A673 (cell line): Measurements from ENCODE around the gene TENM4. TPM values are rescaled to one million over a fixed set of nuclear protein-coding genes. Genes with fewer than 3 reads are reported as not detected.

Source experiments
- BruUV-seq: library from RNA; stranded (reverse); fragments of 400-500 nt; replicated peaks from 2 replicates; lab custom pipeline; 2021; lab: Mats Ljungman, UMichigan
- CTCF ChIA-PET: fragments of 300-600 bp; sonication (Branson Sonifier 250); formaldehyde crosslinking; loops from one replicate; lab custom pipeline; 2022; ENCODE audit warnings: antibody characterized with exemption; lab: Charles Lee
- POLR2A ChIA-PET: fragments of 300-600 bp; sonication (Branson Sonifier 250); formaldehyde crosslinking; loops from one replicate; lab custom pipeline; 2022; ENCODE audit warnings: antibody characterized with exemption; ENCODE audit not compliant: low non-redundant PET; lab: Charles Lee
- DNase-seq: peaks from one replicate; pipeline ENCODE4 v3.0.0-alpha.2; 2015; ENCODE audit warnings: low spot score
- H3K27ac ChIP-seq: fragments of 200-600 bp; sonication (generic); 2 replicates; pipeline ENCODE4 v1.5.1; 2016; ENCODE audit warnings: mixed run types, low read depth, mild to moderate bottlenecking, mixed read lengths, antibody characterized with exemption, low read length; ENCODE audit not compliant: poor library complexity, severe bottlenecking
- H3K27me3 ChIP-seq: fragments of 200-600 bp; sonication (generic); replicated peaks from 2 replicates; pipeline ENCODE4 v1.6.1; 2017; ENCODE audit warnings: mixed run types, low read depth, mild to moderate bottlenecking, mixed read lengths, antibody characterized with exemption, low read length; ENCODE audit not compliant: insufficient read depth, poor library complexity
- H3K36me3 ChIP-seq: fragments of 200-600 bp; sonication (generic); 2 replicates; pipeline ENCODE4 v1.6.1; 2016; ENCODE audit warnings: mixed run types, mild to moderate bottlenecking, mixed read lengths, antibody characterized with exemption, low read length; ENCODE audit not compliant: insufficient read depth, poor library complexity, severe bottlenecking
- H3K4me1 ChIP-seq: fragments of 200-600 bp; sonication (generic); 2 replicates; pipeline ENCODE4 v1.6.1; 2017; ENCODE audit warnings: mixed run types, mild to moderate bottlenecking, mixed read lengths, antibody characterized with exemption, low read length; ENCODE audit not compliant: insufficient read depth, poor library complexity, severe bottlenecking
- H3K4me3 ChIP-seq: fragments of 200-600 bp; sonication (generic); 2 replicates; pipeline ENCODE4 v1.5.1; 2016; ENCODE audit warnings: low read depth, mixed run types, mild to moderate bottlenecking, mixed read lengths, low read length; ENCODE audit not compliant: poor library complexity, severe bottlenecking
- H3K9me3 ChIP-seq: fragments of 200-600 bp; sonication (generic); 2 replicates; pipeline ENCODE4 v1.6.1; 2016; ENCODE audit warnings: mixed run types, low read depth, mild to moderate bottlenecking, mixed read lengths, antibody characterized with exemption, low read length; ENCODE audit not compliant: poor library complexity, severe bottlenecking
- EZH2 ChIP-seq: fragments of 200-600 bp; sonication (generic); IDR thresholded peaks from 2 replicates; pipeline ENCODE4 v1.6.1; 2017; ENCODE audit warnings: borderline replicate concordance, low read depth, mild to moderate bottlenecking, mixed read lengths, antibody characterized with exemption, low read length; ENCODE audit not compliant: poor library complexity, severe bottlenecking
- intact Hi-C: fragments of 100-400 bp; cut with micrococcal nuclease; formaldehyde crosslinking; loops from one replicate; pipeline ENCODE4 v1.10.0; 2022; ENCODE audit not compliant: unreplicated experiment
- total RNA-seq: library from RNA; stranded (reverse); gene quantifications from 2 replicates; pipeline ENCODE4 v1.2.3, GENCODE V29; 2021
- TF ChIP-seq, protein P1 (sequence below): fragments of 300-800, 200-600 bp; sonication (generic); conservative IDR thresholded peaks from 2 replicates; pipeline ENCODE4 v1.5.1; 2017; ENCODE audit warnings: low read depth, mild to moderate bottlenecking, antibody characterized with exemption, low read length, moderate library complexity, mixed read lengths

Gene TENM4
- total RNA-seq, 1 experiment from 2014 or later: 0.11 TPM

DNA sequence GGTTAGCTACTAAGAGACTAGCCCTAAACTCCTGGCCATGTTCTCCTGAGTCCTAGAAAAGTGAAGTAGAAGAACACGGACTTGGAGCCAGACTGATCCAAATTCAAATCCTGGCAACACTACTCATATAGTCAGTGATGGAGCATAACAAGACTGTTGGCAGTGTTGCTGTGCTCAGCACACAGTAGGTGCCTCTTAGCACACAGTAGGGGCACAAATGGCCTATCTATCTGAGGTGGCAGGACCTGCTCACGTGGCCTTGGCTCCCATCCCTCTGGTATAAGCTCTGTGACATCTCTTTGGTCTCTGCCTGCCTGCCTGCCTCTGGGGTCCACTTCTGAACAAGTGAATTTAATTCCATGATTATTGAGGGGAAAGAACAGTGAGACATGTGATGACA lies 15.4 kb downstream of the TENM4 start:
- intact Hi-C loops: no loop called here
- Histone ChIP-seq H3K36me3 (no peaks in the 10 kb centered on the region), H3K27me3 (peaks cover 1% of the 10 kb centered on the region), H3K27ac (no peak overlapping the region), H3K4me3 (no peak overlapping the region), H3K4me1 (no peaks in the 10 kb centered on the region), H3K9me3 (no peaks in the 10 kb centered on the region)
- no TSS peak for BruUV-seq
- ChIA-PET CTCF (no interaction called here), POLR2A (no interaction called here)
- no peak for DNase-seq
- no peak for TF ChIP-seq EZH2
- TF ChIP-seq, protein P1, sequence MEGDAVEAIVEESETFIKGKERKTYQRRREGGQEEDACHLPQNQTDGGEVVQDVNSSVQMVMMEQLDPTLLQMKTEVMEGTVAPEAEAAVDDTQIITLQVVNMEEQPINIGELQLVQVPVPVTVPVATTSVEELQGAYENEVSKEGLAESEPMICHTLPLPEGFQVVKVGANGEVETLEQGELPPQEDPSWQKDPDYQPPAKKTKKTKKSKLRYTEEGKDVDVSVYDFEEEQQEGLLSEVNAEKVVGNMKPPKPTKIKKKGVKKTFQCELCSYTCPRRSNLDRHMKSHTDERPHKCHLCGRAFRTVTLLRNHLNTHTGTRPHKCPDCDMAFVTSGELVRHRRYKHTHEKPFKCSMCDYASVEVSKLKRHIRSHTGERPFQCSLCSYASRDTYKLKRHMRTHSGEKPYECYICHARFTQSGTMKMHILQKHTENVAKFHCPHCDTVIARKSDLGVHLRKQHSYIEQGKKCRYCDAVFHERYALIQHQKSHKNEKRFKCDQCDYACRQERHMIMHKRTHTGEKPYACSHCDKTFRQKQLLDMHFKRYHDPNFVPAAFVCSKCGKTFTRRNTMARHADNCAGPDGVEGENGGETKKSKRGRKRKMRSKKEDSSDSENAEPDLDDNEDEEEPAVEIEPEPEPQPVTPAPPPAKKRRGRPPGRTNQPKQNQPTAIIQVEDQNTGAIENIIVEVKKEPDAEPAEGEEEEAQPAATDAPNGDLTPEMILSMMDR: no peak

DNA sequence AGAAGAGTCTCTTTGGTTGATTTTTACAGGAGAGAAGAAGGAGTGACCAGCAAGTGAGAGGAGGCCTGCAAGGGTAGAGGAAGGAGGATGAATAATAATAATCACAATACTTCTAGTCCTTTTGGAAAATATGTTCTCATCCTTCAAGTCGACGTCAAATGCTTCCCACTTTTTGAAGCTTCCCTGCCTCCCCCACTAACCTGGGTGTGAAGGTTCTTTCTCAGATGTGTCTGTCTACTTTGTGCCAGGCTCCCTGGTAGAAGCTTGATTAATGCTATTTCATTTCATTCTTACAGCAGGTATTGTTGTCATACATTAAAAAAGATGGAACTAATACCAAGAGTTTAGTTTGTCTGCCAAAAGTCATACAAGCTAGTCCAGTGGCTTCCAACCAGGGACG lies 17.1 kb downstream of the TENM4 start:
- no TSS peak for BruUV-seq
- CTCF ChIA-PET: no interaction called here
- POLR2A ChIA-PET: no interaction called here
- DNase-seq: no peak
- TF ChIP-seq, protein P1: no peak
- TF ChIP-seq EZH2: no peak
- Histone ChIP-seq H3K36me3 (no peaks in the 10 kb centered on the region), H3K4me1 (no peaks in the 10 kb centered on the region), H3K9me3 (no peaks in the 10 kb centered on the region), H3K4me3 (no peak overlapping the region), H3K27me3 (peaks cover 4% of the 10 kb centered on the region), H3K27ac (no peak overlapping the region)
- intact Hi-C loops: no loop called here

DNA sequence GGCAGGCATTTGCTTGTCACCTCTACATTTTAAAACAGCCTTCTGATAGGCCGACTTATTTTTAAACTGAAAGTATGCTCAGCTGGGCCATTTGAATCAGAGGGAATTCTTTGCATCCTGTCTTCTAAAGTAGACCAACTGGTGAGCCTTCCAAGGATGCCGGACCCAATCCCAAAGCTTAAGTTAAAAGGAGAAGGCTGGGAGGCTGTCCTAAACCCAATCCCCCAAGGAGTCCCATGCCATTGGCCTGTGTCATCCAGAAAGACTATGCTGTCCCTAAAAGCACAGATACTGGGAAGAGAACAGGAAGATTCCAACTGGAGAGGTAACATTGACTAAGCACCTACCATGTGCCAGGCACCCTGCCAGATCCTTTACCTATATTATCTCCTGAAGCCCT lies 18.0 kb downstream of the TENM4 start:
- no TSS peak for BruUV-seq
- peaks cover 4% of the 10 kb centered on the region for H3K27me3 ChIP-seq
- no peak overlapping the region for H3K4me3 ChIP-seq
- DNase-seq: no peak
- no peaks in the 10 kb centered on the region for H3K4me1 ChIP-seq
- intact Hi-C loops: no loop called here
- no peaks in the 10 kb centered on the region for H3K36me3 ChIP-seq
- H3K9me3 ChIP-seq: no peaks in the 10 kb centered on the region
- ChIA-PET POLR2A (no interaction called here), CTCF (no interaction called here)
- TF ChIP-seq, protein P1: no peak
- TF ChIP-seq EZH2: no peak
- H3K27ac ChIP-seq: no peak overlapping the region
